ENCODE results near the gene PIK3R5.

GRCh38 chr17:8969901-8970300 lies 4.4 kb upstream of the PIK3R5 start:
- TF ChIP-seq CTCF (IDR thresholded peaks at IDR 0.05) (no peak), POLR2A (IDR thresholded peaks at IDR 0.05) (no peak), EP300 (IDR thresholded peaks at IDR 0.05) (no peak)

All from stomach (tissue), 4 donors.